PFSK-1 (cell line): ENCODE results near the gene RAB8A.
A peak's percentile ranks its signal among the peaks of the same experiment; 100 is the strongest.

ENCODE experiments used
- FOXP2 ChIP-seq: optimal IDR thresholded peaks from 2 replicates; pipeline ENCODE3; 2011; ENCODE audit warnings: borderline replicate concordance, control low read depth, inconsistent platforms; ENCODE audit not compliant: insufficient read depth; ENCODE audit errors: extremely low read length, extremely low read depth
- POLR2AphosphoS5 ChIP-seq: IDR thresholded peaks from 2 replicates; pipeline ENCODE4 v1.6.1; 2012; ENCODE audit warnings: low read depth, mild to moderate bottlenecking, control low read depth, low read length, moderate library complexity
- SIN3A ChIP-seq: IDR thresholded peaks from 2 replicates; pipeline ENCODE4 v1.6.1; 2012; ENCODE audit warnings: mild to moderate bottlenecking, low read length, moderate library complexity, borderline replicate concordance; ENCODE audit not compliant: insufficient read depth
- TAF1 ChIP-seq: IDR thresholded peaks from 2 replicates; pipeline ENCODE4 v1.6.1; 2012; ENCODE audit warnings: low read length, control low read depth, borderline replicate concordance; ENCODE audit not compliant: insufficient read depth
- TF ChIP-seq, protein P1 (sequence below), 2 experiments: IDR thresholded peaks; 2 replicates each; pipeline versions ENCODE4 v1.6.1 to v1.8.0; 2011 to 2012; ENCODE audit warnings: low read depth in 2 of 2, low read length in 2 of 2, control low read depth in 1 of 2, inconsistent platforms in 1 of 2, mild to moderate bottlenecking in 1 of 2, moderate library complexity in 1 of 2; ENCODE audit not compliant: insufficient read depth in 1 of 2

Gene RAB8A

DNA sequence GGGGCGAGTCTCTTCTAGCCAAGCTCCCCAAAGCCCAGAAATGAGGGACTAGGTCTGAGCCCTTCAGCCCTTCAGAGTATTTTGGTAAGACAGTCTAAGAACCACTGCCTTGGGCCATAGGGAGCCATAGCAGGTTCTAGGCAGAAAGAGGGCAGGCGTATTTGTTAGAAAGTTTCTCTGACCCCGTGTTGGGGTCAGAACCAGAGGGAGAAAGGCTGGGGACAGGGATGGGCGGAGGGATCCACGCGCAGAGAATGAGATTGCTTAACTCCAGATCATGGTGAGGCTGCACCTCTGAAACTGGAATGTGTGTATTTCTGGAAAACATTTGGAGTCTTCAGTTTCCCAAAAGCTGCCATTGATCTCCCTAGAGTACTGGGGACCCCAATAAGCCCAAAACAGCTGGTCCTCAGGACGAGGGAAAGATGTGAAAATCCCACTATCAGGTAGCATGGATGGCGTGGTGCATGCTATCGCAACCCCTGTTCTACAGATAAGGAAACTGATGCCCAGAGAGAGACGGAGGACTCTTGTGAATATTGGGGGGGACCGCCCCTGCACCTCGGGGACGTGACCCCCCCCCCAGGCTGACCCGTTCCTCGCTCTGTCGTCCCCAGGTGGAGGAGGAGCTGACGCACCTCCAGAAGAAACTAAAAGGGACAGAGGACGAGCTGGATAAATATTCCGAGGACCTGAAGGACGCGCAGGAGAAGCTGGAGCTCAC, 36.1 kb upstream of the RAB8A start:
- TF ChIP-seq FOXP2 (no peak), TAF1 (no peak), POLR2AphosphoS5 (no peak), SIN3A (no peak)
- TF ChIP-seq, protein P1, sequence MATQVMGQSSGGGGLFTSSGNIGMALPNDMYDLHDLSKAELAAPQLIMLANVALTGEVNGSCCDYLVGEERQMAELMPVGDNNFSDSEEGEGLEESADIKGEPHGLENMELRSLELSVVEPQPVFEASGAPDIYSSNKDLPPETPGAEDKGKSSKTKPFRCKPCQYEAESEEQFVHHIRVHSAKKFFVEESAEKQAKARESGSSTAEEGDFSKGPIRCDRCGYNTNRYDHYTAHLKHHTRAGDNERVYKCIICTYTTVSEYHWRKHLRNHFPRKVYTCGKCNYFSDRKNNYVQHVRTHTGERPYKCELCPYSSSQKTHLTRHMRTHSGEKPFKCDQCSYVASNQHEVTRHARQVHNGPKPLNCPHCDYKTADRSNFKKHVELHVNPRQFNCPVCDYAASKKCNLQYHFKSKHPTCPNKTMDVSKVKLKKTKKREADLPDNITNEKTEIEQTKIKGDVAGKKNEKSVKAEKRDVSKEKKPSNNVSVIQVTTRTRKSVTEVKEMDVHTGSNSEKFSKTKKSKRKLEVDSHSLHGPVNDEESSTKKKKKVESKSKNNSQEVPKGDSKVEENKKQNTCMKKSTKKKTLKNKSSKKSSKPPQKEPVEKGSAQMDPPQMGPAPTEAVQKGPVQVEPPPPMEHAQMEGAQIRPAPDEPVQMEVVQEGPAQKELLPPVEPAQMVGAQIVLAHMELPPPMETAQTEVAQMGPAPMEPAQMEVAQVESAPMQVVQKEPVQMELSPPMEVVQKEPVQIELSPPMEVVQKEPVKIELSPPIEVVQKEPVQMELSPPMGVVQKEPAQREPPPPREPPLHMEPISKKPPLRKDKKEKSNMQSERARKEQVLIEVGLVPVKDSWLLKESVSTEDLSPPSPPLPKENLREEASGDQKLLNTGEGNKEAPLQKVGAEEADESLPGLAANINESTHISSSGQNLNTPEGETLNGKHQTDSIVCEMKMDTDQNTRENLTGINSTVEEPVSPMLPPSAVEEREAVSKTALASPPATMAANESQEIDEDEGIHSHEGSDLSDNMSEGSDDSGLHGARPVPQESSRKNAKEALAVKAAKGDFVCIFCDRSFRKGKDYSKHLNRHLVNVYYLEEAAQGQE (IDR thresholded peaks at IDR 0.05; ENCODE audit: insufficient read depth in 1 of 2, low read depth in 2 of 2, low read length in 2 of 2) = no peak

DNA sequence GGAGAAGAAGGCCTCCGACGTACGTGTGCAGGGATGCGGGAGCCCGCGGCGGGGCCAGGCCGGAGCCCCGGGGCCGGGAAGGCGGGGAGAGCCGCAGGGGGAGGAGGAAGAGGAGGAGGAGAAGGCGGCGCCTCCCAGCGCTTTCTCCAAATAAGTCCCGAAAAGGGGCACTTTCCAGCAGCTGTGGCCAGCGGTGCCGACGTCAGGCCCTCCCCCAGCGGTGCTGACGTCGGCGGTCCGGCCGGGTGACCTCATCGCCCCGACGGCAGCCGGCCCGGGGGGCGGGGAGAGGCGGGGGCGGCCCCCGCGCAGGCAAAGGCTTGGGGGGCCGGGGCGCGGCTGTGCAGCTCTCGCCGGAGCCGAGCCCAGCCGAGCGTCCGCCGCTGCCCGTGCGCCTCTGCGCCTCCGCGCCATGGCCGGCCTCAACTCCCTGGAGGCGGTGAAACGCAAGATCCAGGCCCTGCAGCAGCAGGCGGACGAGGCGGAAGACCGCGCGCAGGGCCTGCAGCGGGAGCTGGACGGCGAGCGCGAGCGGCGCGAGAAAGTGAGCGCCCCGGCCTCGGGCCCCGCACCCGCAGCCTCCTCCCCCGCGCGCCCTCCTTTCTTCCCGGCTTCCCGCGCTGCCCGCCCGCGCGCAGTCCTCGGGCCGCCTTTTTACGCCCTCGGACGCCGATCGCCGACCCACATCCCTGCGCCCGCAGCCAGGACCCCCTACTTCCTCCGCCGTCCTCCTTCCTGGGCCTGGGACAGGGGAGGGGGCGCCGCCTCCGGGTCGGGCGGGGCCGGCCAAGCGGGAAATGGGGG, 35.3 kb upstream of the RAB8A start, which contains the start of gene TPM4:
Gene TPM4, plus strand, starts transcription at position 342 of the 804 bp plus-strand sequence. Its CDS starts 71 bp downstream, at position 413.
- peak; percentile 57 for TF ChIP-seq FOXP2
- peak; percentile 63 for TF ChIP-seq POLR2AphosphoS5
- no peak for TF ChIP-seq TAF1
- TF ChIP-seq SIN3A = 0 out of 2 replicates have a peak, but pooled peaks have one; percentile 46

DNA sequence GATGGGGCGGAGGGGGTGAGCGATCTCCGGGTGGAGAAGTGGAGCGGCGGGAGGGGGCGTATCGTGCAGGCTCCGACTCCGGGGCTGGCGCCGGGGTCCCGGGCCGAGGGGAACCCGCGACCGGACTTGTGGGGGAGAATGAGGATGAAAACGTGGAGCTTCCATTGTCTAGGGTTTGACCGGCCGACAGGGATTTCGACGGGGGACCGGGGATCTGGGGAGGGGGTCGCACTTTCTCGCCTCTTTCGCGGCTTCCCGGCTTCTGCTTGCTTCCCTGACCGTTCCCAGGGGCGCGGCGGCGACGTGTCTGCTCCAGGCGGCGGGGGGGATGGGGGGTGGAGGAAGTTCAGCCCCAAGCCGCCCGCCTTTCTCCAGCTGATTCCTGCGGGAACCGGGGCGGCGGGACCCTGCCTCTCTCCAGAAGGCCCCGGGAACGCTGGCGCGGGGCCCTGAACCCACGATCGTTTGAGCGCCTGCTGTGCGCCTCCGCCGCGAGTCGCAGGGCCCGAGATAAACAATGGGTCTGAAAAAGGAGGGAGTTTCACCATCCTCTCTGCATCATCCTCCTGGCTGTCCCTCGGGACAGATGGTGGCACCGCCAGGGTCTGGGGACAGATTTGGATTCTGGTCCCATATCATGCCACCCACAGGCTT, 34.6 kb upstream of the RAB8A start:
- TF ChIP-seq, protein P1 (IDR thresholded peaks at IDR 0.05; ENCODE audit: insufficient read depth in 1 of 2, low read depth in 2 of 2, low read length in 2 of 2) = no peak
- no peak for TF ChIP-seq TAF1
- TF ChIP-seq SIN3A = no peak; the same call in 1 of the 2 replicates
- TF ChIP-seq FOXP2 = no peak
- no peak for TF ChIP-seq POLR2AphosphoS5

DNA sequence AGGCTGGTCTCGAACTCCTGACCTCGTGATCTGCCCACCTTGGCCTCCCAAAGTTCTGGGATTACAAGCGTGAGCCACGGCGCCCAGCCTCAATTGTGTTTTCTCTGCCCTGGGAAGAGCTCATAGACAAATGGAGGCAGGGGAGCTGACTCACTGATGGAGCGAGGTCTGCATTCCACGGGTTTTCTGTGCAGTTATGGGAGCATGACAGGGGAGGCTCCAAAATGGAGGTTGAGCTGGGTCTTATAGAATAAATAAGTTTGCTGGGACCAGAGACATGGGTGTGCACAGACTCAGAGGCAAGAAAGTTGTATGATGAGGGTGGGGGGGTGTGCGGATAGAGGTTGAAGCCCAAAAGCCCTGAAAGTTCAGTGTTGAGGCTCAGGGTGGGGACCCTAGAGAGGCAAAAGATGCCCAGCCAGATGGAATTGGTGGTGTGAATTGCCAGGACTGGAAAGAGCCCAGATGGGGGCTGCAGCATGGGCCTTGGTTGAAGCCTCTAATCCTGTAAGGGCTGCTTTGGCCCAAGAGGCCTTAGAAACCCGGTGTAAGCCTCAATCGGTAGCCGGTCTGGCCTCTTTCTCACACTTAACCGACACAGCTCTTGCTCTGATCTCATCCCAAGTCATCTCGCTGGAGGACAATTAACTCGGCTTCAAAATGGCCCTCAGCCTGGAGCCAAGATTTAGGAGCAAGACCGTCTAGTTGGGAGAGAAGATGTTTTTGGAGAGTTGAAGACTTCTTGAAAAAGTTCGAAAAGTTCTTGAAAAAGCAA, 33.5 kb upstream of the RAB8A start:
- TF ChIP-seq FOXP2 (no peak), POLR2AphosphoS5 (no peak), SIN3A (no peak), TAF1 (no peak)
- TF ChIP-seq, protein P1 (IDR thresholded peaks at IDR 0.05; ENCODE audit: insufficient read depth in 1 of 2, low read depth in 2 of 2, low read length in 2 of 2) = no peak
